HG03457 (cell line): Measurements from ENCODE around the gene NRG4.
"Not testable (repeated sequence)": the region's sequence is repeated elsewhere in the genome, so short reads cannot be mapped to it uniquely, and the experiment has no call there.

Source experiments
- ATAC-seq: cut with Tn5 transposase; IDR thresholded peaks from one replicate; pipeline ENCODE4 v1.9.1; 2021; ENCODE audit warnings: moderate number of reproducible peaks; ENCODE audit not compliant: unreplicated experiment

Gene NRG4

GRCh38 chr15:75994220-75994619 lies 18.0 kb downstream of the NRG4 start:
- no peak for ATAC-seq

- ATAC-seq: no peak
Measured at GRCh38 chr15:75992897-75993296, 19.3 kb downstream of the NRG4 start.

GRCh38 chr15:75989875-75990274 lies 22.3 kb downstream of the NRG4 start:
- no peak for ATAC-seq

GRCh38 chr15:75989045-75989444 lies 23.2 kb downstream of the NRG4 start:
- ATAC-seq: no peak

GRCh38 chr15:75985971-75986370 lies 26.3 kb downstream of the NRG4 start:
- ATAC-seq: no peak

GRCh38 chr15:75984706-75985105 lies 27.5 kb downstream of the NRG4 start:
- ATAC-seq: not testable (repeated sequence)

- ATAC-seq: no peak
Measured at GRCh38 chr15:75982468-75982867, 29.8 kb downstream of the NRG4 start.

- ATAC-seq: no peak
Measured at GRCh38 chr15:75981149-75981815, 30.9 kb downstream of the NRG4 start.

- not testable (repeated sequence) for ATAC-seq
Measured at GRCh38 chr15:75976766-75977165, 35.5 kb downstream of the NRG4 start.

GRCh38 chr15:75966073-75966472 lies 46.2 kb downstream of the NRG4 start:
- no peak for ATAC-seq

- ATAC-seq: no peak
Measured at GRCh38 chr15:75961331-75961730, 50.9 kb downstream of the NRG4 start.

GRCh38 chr15:75955720-75956119 lies 56.5 kb downstream of the NRG4 start:
- ATAC-seq: no peak

GRCh38 chr15:75952525-75952924 lies 59.7 kb downstream of the NRG4 start:
- ATAC-seq: no peak

- ATAC-seq: no peak
Measured at GRCh38 chr15:75948761-75949296, 63.4 kb downstream of the NRG4 start.

- no peak for ATAC-seq
Measured at GRCh38 chr15:75947092-75947491, 65.1 kb downstream of the NRG4 start.

GRCh38 chr15:75945953-75946352 lies 66.3 kb downstream of the NRG4 start:
- no peak for ATAC-seq

GRCh38 chr15:75943713-75944215 lies 68.5 kb downstream of the NRG4 start:
- ATAC-seq: no peak

GRCh38 chr15:75943246-75943645 lies 69.0 kb downstream of the NRG4 start:
- no peak for ATAC-seq

GRCh38 chr15:75942464-75942863 lies 69.8 kb downstream of the NRG4 start:
- ATAC-seq: no peak

- no peak for ATAC-seq
Measured at GRCh38 chr15:75930866-75931265, 81.4 kb downstream of the NRG4 start.

- ATAC-seq: no peak
Measured at GRCh38 chr15:75929799-75930565, 82.2 kb downstream of the NRG4 start.
